ENCODE results near the gene SLC25A5. TPM values are rescaled to one million over a fixed set of nuclear protein-coding genes. Genes with fewer than 3 reads are reported as not detected.

The SLC25A5 gene
- total and polyA plus RNA-seq, 2 experiments from 2014 or later: 348 to 451 TPM

- Histone ChIP-seq H3K79me2 (replicated peaks; ENCODE audit: insufficient read depth) (0 out of 2 replicates have a peak, but pooled peaks cover 4% of the 10 kb centered on the region), H4K20me1 (replicated peaks; ENCODE audit: insufficient read depth) (no peaks in the 10 kb centered on the region), H3K36me3 (ENCODE audit: insufficient read depth) (peaks cover 13% of the 10 kb centered on the region), H2AFZ (no peak overlapping the region), H3K27me3 (ENCODE audit: insufficient read depth) (no peaks in the 10 kb centered on the region), H3K4me3 (peak overlapping the region; percentile 80), H3K4me2 (peak overlapping the region; percentile 83), H3K9me2 (ENCODE audit: insufficient read depth) (no peaks in the 10 kb centered on the region), H3K4me1 (ENCODE audit: insufficient read depth) (no peaks in the 10 kb centered on the region), H3K27ac (ENCODE audit: low read depth) (no peak overlapping the region), H3F3A (replicated peaks; ENCODE audit: low read depth) (0 out of 2 replicates have a peak, but pooled peaks cover 3% of the 10 kb centered on the region)
- Mint-ChIP-seq H3K4me1 (peaks cover 7% of the 10 kb centered on the region; the same call in 2 of the 3 replicates), H3K27me3 (ENCODE audit: insufficient read depth, low read depth, poor library complexity) (peaks cover 13% of the 10 kb centered on the region), H3K27ac (no peak overlapping the region), H3K36me3 (ENCODE audit: low read depth) (peaks cover 32% of the 10 kb centered on the region), H3K4me3 (peak overlapping the region; percentile 87), H3K9me3 (no peaks in the 10 kb centered on the region)
- no peak for DNase-seq (ENCODE audit: low spot score)
- ATAC-seq: no peak
- no peak for TF ChIP-seq ETS1 (IDR thresholded peaks at IDR 0.05)
- no peak for TF ChIP-seq EZH2 (IDR thresholded peaks at IDR 0.05; ENCODE audit: low read depth, unreplicated experiment)
- TF ChIP-seq ZNF114 (CRISPR knock-in tag; IDR thresholded peaks at IDR 0.05): no peak
- no peak for TF ChIP-seq POLR2AphosphoS5 (IDR thresholded peaks at IDR 0.05; ENCODE audit: low read depth)
- no peak for TF ChIP-seq REST (IDR thresholded peaks at IDR 0.05; ENCODE audit: unreplicated experiment)
- TF ChIP-seq EZH2phosphoT487 (IDR thresholded peaks at IDR 0.05; ENCODE audit: unreplicated experiment): no peak
Measured at GRCh38 chrX:119469313-119469635, 1.0 kb downstream of the SLC25A5 start.

- peaks cover 5% of the 10 kb centered on the region for H3K27me3 Mint-ChIP-seq (ENCODE audit: insufficient read depth, low read depth, poor library complexity)
- DNase-seq (ENCODE audit: low spot score) (no peak), ATAC-seq (no peak)
- Histone ChIP-seq H4K20me1 (replicated peaks; ENCODE audit: insufficient read depth) (no peaks in the 10 kb centered on the region), H3K9me2 (ENCODE audit: insufficient read depth) (no peaks in the 10 kb centered on the region), H3K4me1 (ENCODE audit: insufficient read depth) (no peaks in the 10 kb centered on the region), H3K27ac (ENCODE audit: low read depth) (no peak overlapping the region), H3F3A (replicated peaks; ENCODE audit: low read depth) (0 out of 2 replicates have a peak, but pooled peaks cover 3% of the 10 kb centered on the region), H3K4me3 (no peak overlapping the region), H3K27me3 (ENCODE audit: insufficient read depth) (no peaks in the 10 kb centered on the region), H3K79me2 (replicated peaks; ENCODE audit: insufficient read depth) (no peaks in the 10 kb centered on the region), H3K4me2 (no peak overlapping the region), H3K36me3 (ENCODE audit: insufficient read depth) (peaks cover 13% of the 10 kb centered on the region), H2AFZ (no peak overlapping the region)
- no peaks in the 10 kb centered on the region for H3K4me1 Mint-ChIP-seq
- H3K9me3 Mint-ChIP-seq: no peaks in the 10 kb centered on the region
- H3K4me3 Mint-ChIP-seq: no peak overlapping the region
- peaks cover 25% of the 10 kb centered on the region for H3K36me3 Mint-ChIP-seq (ENCODE audit: low read depth)
- H3K27ac Mint-ChIP-seq: no peak overlapping the region
- TF ChIP-seq POLR2AphosphoS5 (IDR thresholded peaks at IDR 0.05; ENCODE audit: low read depth): no peak
- TF ChIP-seq, protein P1, sequence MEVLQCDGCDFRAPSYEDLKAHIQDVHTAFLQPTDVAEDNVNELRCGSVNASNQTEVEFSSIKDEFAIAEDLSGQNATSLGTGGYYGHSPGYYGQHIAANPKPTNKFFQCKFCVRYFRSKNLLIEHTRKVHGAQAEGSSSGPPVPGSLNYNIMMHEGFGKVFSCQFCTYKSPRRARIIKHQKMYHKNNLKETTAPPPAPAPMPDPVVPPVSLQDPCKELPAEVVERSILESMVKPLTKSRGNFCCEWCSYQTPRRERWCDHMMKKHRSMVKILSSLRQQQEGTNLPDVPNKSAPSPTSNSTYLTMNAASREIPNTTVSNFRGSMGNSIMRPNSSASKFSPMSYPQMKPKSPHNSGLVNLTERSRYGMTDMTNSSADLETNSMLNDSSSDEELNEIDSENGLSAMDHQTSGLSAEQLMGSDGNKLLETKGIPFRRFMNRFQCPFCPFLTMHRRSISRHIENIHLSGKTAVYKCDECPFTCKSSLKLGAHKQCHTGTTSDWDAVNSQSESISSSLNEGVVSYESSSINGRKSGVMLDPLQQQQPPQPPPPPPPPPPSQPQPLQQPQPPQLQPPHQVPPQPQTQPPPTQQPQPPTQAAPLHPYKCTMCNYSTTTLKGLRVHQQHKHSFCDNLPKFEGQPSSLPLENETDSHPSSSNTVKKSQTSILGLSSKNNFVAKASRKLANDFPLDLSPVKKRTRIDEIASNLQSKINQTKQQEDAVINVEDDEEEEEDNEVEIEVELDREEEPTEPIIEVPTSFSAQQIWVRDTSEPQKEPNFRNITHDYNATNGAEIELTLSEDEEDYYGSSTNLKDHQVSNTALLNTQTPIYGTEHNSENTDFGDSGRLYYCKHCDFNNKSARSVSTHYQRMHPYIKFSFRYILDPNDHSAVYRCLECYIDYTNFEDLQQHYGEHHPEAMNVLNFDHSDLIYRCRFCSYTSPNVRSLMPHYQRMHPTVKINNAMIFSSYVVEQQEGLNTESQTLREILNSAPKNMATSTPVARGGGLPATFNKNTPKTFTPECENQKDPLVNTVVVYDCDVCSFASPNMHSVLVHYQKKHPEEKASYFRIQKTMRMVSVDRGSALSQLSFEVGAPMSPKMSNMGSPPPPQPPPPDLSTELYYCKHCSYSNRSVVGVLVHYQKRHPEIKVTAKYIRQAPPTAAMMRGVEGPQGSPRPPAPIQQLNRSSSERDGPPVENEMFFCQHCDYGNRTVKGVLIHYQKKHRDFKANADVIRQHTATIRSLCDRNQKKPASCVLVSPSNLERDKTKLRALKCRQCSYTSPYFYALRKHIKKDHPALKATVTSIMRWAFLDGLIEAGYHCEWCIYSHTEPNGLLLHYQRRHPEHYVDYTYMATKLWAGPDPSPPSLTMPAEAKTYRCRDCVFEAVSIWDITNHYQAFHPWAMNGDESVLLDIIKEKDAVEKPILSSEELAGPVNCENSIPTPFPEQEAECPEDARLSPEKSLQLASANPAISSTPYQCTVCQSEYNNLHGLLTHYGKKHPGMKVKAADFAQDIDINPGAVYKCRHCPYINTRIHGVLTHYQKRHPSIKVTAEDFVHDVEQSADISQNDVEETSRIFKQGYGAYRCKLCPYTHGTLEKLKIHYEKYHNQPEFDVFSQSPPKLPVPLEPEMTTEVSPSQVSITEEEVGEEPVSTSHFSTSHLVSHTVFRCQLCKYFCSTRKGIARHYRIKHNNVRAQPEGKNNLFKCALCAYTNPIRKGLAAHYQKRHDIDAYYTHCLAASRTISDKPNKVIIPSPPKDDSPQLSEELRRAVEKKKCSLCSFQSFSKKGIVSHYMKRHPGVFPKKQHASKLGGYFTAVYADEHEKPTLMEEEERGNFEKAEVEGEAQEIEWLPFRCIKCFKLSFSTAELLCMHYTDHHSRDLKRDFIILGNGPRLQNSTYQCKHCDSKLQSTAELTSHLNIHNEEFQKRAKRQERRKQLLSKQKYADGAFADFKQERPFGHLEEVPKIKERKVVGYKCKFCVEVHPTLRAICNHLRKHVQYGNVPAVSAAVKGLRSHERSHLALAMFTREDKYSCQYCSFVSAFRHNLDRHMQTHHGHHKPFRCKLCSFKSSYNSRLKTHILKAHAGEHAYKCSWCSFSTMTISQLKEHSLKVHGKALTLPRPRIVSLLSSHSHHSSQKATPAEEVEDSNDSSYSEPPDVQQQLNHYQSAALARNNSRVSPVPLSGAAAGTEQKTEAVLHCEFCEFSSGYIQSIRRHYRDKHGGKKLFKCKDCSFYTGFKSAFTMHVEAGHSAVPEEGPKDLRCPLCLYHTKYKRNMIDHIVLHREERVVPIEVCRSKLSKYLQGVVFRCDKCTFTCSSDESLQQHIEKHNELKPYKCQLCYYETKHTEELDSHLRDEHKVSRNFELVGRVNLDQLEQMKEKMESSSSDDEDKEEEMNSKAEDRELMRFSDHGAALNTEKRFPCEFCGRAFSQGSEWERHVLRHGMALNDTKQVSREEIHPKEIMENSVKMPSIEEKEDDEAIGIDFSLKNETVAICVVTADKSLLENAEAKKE (CRISPR knock-in tag; IDR thresholded peaks at IDR 0.05): no peak
- no peak for TF ChIP-seq ZNF331 (CRISPR knock-in tag; IDR thresholded peaks at IDR 0.05; ENCODE audit: low read depth)
Measured at GRCh38 chrX:119474615-119475388, 6.6 kb downstream of the SLC25A5 start.
